AG04449 (cell line): ENCODE measurements around the gene JAKMIP1.

ENCODE experiments used
- CTCF ChIA-PET: fragments of 350-600 bp; formaldehyde crosslinking; extraction: SDS; loops from one replicate; lab custom pipeline; 2021; ENCODE audit warnings: antibody characterized with exemption; lab: Yijun Ruan, JAX
- POLR2A ChIA-PET: fragments of 400-600, 350-600 bp; formaldehyde crosslinking; extraction: SDS; loops from one replicate; lab custom pipeline; 2020; ENCODE audit warnings: antibody characterized with exemption, inconsistent platforms; lab: Yijun Ruan, JAX
- DNase-seq: peaks from one replicate; pipeline ENCODE4 v3.0.0-alpha.2; 2010; ENCODE audit warnings: low read depth, low spot score
- H3K4me3 ChIP-seq: 2 replicates; pipeline ENCODE4 v1.5.1; 2011; ENCODE audit warnings: low read depth, mild to moderate bottlenecking, control low read depth, low read length
- CTCF ChIP-seq: IDR thresholded peaks from one replicate; pipeline ENCODE4 v1.5.1; 2011; ENCODE audit warnings: mild to moderate bottlenecking, moderate library complexity, low read length, control low read depth, inconsistent platforms; ENCODE audit not compliant: insufficient read depth; ENCODE audit errors: missing control alignments

JAKMIP1 gene

GRCh38 chr4:6241062-6241845, 40.9 kb upstream of the JAKMIP1 start:
- TF ChIP-seq CTCF = no peak
- H3K4me3 ChIP-seq = no peak overlapping the region
- CTCF ChIA-PET = interaction anchor here (1.1 kb wide), 1 partner anchor 9 kb away, joined by 7 read pairs; no protein-coding TSS in a partner anchor
- DNase-seq = no peak
- POLR2A ChIA-PET = no interaction called here

DNA sequence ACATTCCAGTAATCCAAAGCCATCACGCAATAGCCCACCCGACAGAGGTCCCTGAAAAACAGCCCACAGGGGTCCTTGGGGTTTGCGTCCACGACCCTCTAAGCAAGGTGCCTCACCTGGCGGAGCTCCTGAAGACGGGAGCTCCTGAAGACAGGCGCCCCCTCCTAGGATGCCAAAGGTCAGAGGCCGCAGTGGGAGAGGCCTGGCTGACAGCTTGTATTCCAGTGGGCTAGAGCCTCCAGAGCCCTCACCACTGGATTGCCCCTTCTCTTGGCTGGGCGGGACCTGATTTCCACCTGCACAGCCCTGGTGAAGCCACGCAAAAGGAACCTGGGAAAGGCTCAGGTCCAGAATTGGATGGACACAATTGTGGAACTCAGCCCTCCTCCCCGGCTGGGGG, 39.6 kb upstream of the JAKMIP1 start:
- DNase-seq = no peak
- TF ChIP-seq CTCF = no peak
- ChIA-PET POLR2A (no interaction called here), CTCF (interaction anchor here (1.2 kb wide), 1 partner anchor 9 kb away, joined by 9 read pairs; no protein-coding TSS in a partner anchor)
- no peak overlapping the region for H3K4me3 ChIP-seq

DNA sequence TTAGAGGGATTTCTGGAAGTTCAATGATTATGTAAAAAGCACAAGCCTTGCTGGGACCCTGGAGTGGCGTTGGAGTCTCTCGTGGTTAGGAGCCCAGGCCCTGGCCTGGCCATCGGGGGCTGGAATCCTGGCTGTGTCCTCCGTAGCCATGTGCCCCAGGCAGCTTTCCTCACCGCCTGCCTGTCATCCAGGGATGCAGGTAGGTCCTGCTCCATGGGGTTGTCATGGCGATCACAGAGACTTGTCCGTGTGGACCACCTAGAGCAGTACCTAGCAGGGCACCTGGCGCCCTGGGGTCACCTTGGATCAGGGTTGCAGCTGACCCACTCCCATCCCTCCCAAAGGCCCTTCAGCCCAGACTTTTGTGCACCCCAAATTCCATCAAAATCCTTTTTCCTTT, 39.1 kb upstream of the JAKMIP1 start:
- no peak overlapping the region for H3K4me3 ChIP-seq
- ChIA-PET CTCF (interaction anchor here (1.2 kb wide), 1 partner anchor 10 kb away, joined by 9 read pairs; no protein-coding TSS in a partner anchor), POLR2A (no interaction called here)
- TF ChIP-seq CTCF = no peak
- DNase-seq = no peak

- POLR2A ChIA-PET = no interaction called here
- no peak overlapping the region for H3K4me3 ChIP-seq
- CTCF ChIA-PET = interaction anchor here (1.3 kb wide), 1 partner anchor 14 kb away, joined by 3 read pairs; no protein-coding TSS in a partner anchor
- no peak for DNase-seq
- no peak for TF ChIP-seq CTCF
Measured at GRCh38 chr4:6236816-6237390, 36.6 kb upstream of the JAKMIP1 start.

DNA sequence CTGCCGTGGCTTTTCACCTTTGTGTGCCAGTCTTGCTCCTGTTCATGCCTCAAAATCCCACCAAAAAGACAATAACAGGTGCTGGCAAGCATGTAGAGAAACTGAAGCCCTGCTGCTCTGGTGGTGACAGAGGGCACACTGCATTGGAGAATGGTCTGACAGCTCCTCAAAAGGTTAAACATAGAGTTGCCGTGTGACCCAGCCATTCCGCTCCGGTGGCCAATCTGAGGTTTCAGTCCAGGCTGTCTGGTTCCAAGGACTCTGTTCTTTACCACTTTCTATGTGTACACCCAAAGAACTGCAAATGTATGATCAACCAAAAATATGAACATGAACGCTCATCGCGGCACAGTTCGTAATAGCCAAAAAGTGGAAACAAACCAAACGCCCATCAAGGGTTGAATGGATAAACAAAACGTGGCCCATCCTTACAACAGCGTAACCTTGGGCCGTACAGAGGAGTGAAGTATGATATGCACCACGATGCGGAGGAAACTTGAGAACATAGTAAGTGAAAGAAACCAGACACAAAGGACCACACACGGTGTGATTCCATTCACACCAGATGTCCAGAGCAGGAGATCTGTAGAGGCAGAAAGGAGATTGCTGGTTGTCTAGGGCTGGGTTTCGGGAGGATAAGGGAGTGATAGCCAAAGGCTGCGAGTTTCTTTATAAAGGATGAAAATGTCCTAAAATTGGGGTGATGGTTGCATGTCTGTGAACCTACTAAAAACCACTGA, 35.7 kb upstream of the JAKMIP1 start:
- ChIA-PET POLR2A (no interaction called here), CTCF (interaction anchor here (1.3 kb wide), 1 partner anchor 15 kb away, joined by 3 read pairs; no protein-coding TSS in a partner anchor)
- no peak for TF ChIP-seq CTCF
- no peak for DNase-seq
- H3K4me3 ChIP-seq = no peak overlapping the region

- no peak for TF ChIP-seq CTCF
- CTCF ChIA-PET = no interaction called here
- H3K4me3 ChIP-seq = no peak overlapping the region
- POLR2A ChIA-PET = no interaction called here
- no peak for DNase-seq
Measured at GRCh38 chr4:6235012-6235411, 34.7 kb upstream of the JAKMIP1 start.
